SH-SY5Y (cell line): ENCODE measurements around the gene PYGO1.

Source experiments
- GATA2 ChIP-seq: IDR thresholded peaks from 2 replicates; pipeline ENCODE4 v1.6.1; 2011; ENCODE audit warnings: mild to moderate bottlenecking, low read depth, low read length
- GATA3 ChIP-seq: IDR thresholded peaks from 2 replicates; pipeline ENCODE4 v1.6.1; 2011; ENCODE audit warnings: low read depth, mild to moderate bottlenecking, low read length, moderate library complexity

GRCh38 chr15:55549305-55549704 lies 38.8 kb downstream of the PYGO1 start:
- no peak for TF ChIP-seq GATA2
- no peak for TF ChIP-seq GATA3
